ENCODE measurements around the gene KCNMB1. TPM values are rescaled to one million over a fixed set of nuclear protein-coding genes. Genes with fewer than 3 reads are reported as not detected.

Gene KCNMB1
- total and polyA plus RNA-seq, 10 of the 15 experiments (the other 5 are each of a cell fraction or from before 2014, with no cell fraction given): 1.2 to 3.6 (median 2.6) TPM

DNA sequence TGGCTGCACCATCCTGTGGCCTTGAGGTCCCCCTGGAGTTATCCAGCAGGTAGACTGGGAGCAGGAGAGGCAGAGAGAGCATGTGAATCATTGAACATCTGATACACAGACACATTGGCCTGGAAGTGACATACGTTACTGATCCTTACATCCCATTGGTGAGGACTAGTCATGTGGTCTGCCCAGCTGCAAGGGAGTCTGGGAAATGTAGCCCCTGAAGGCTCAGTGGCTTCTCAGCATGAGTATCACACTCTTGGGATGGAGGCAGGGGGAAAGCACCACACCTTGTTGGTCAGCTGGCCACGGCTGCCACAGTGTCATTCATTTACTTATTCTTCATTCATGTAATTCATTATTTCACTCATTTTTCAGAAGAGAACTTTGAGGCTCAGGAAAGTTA lies 13.3 kb upstream of the KCNMB1 start:
- RAD21 ChIA-PET (ENCODE audit: unreplicated experiment): no interaction called here
- FAIRE-seq (no peak), ATAC-seq (peak; percentile 54), DNase-seq (ENCODE audit: low read depth, low spot score) (no peak)
- no peak overlapping the region for H2AFZ ChIP-seq (ENCODE audit: control insufficient read depth, low read depth, low read length)
- POLR2A ChIA-PET: no interaction called here
- no peaks in the 10 kb centered on the region for H3K4me1 ChIP-seq (ENCODE audit: control insufficient read depth, insufficient read depth, low read length)
- intact Hi-C loops (cut with micrococcal nuclease; ENCODE audit: unreplicated experiment) (no loop called here), in situ Hi-C loops (cut with MboI) (no loop called here)
- CTCF ChIA-PET: interaction anchor here (1.2 kb wide), 1 partner anchor 9 kb away, joined by 3 read pairs; no protein-coding TSS in a partner anchor
- H3K79me2 ChIP-seq (ENCODE audit: control insufficient read depth, insufficient read depth, low read length): no peaks in the 10 kb centered on the region
- TF ChIP-seq JUND (IDR thresholded peaks at IDR 0.05; ENCODE audit: low read depth, low read length): no peak
- TF ChIP-seq, protein P1, sequence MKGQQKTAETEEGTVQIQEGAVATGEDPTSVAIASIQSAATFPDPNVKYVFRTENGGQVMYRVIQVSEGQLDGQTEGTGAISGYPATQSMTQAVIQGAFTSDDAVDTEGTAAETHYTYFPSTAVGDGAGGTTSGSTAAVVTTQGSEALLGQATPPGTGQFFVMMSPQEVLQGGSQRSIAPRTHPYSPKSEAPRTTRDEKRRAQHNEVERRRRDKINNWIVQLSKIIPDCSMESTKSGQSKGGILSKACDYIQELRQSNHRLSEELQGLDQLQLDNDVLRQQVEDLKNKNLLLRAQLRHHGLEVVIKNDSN (IDR thresholded peaks at IDR 0.05; ENCODE audit: borderline replicate concordance, extremely low read length, insufficient read depth, low read depth, low read length): peak; percentile 12
- TF ChIP-seq BHLHE40 (IDR thresholded peaks at IDR 0.05; ENCODE audit: borderline replicate concordance in 1 of 2, low read depth in 2 of 2, low read length in 1 of 2): no peak
- TF ChIP-seq NRF1 (conservative IDR thresholded peaks at IDR 0.05; ENCODE audit: low read depth, low read length): no peak
- TF ChIP-seq, protein P2, sequence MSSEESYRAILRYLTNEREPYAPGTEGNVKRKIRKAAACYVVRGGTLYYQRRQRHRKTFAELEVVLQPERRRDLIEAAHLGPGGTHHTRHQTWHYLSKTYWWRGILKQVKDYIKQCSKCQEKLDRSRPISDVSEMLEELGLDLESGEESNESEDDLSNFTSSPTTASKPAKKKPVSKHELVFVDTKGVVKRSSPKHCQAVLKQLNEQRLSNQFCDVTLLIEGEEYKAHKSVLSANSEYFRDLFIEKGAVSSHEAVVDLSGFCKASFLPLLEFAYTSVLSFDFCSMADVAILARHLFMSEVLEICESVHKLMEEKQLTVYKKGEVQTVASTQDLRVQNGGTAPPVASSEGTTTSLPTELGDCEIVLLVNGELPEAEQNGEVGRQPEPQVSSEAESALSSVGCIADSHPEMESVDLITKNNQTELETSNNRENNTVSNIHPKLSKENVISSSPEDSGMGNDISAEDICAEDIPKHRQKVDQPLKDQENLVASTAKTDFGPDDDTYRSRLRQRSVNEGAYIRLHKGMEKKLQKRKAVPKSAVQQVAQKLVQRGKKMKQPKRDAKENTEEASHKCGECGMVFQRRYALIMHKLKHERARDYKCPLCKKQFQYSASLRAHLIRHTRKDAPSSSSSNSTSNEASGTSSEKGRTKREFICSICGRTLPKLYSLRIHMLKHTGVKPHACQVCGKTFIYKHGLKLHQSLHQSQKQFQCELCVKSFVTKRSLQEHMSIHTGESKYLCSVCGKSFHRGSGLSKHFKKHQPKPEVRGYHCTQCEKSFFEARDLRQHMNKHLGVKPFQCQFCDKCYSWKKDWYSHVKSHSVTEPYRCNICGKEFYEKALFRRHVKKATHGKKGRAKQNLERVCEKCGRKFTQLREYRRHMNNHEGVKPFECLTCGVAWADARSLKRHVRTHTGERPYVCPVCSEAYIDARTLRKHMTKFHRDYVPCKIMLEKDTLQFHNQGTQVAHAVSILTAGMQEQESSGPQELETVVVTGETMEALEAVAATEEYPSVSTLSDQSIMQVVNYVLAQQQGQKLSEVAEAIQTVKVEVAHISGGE (CRISPR knock-in tag; IDR thresholded peaks at IDR 0.05): no peak
- TF ChIP-seq, protein P3, sequence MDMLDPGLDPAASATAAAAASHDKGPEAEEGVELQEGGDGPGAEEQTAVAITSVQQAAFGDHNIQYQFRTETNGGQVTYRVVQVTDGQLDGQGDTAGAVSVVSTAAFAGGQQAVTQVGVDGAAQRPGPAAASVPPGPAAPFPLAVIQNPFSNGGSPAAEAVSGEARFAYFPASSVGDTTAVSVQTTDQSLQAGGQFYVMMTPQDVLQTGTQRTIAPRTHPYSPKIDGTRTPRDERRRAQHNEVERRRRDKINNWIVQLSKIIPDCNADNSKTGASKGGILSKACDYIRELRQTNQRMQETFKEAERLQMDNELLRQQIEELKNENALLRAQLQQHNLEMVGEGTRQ (IDR thresholded peaks at IDR 0.05; ENCODE audit: borderline replicate concordance, low read depth, low read length): no peak
- TF ChIP-seq CBX5 (IDR thresholded peaks at IDR 0.05; ENCODE audit: low read depth): no peak
- no peak overlapping the region for H3K4me3 ChIP-seq
- no peaks in the 10 kb centered on the region for H4K20me1 ChIP-seq (ENCODE audit: control insufficient read depth, insufficient read depth)
- no peak overlapping the region for H3K9ac ChIP-seq (ENCODE audit: control insufficient read depth, insufficient read depth, low read length)
- H3K27ac ChIP-seq (ENCODE audit: control insufficient read depth, insufficient read depth): no peak overlapping the region
- H3K4me2 ChIP-seq (ENCODE audit: control insufficient read depth, insufficient read depth): no peak overlapping the region
- H3K27me3 ChIP-seq (replicated peaks in 1 of 2; ENCODE audit: control insufficient read depth in 2 of 2, insufficient read depth in 2 of 2, low read length in 1 of 2): no peaks in the 10 kb centered on the region; a peak in 2 of 4 replicates
- no peaks in the 10 kb centered on the region for H3K36me3 ChIP-seq (ENCODE audit: control insufficient read depth in 2 of 2, insufficient read depth in 2 of 2, low read length in 1 of 2)
- SMC1A ChIA-PET (ENCODE audit: uncharacterized antibody, unreplicated experiment): interaction anchor here (1.1 kb wide), 1 partner anchor 70 kb away, joined by 3 read pairs; no protein-coding TSS in a partner anchor
- WGBS (ENCODE audit: insufficient coverage, insufficient replicate concordance, low lambda C conversion rate, missing lambda C conversion rate): 50% methylated on average over 2 of the region's 2 CpGs
- H3K9me3 ChIP-seq (replicated peaks; ENCODE audit: control insufficient read depth, insufficient read depth, low read length): no peaks in the 10 kb centered on the region; the same call in 2 of the 3 replicates
- no TSS peak for BruUV-seq (replicated peaks)
